SK-N-MC (cell line): ENCODE measurements around the gene FAM187B.

Source experiments
- DNase-seq: peaks from one replicate; pipeline ENCODE4 v3.0.0-alpha.2; 2011; ENCODE audit warnings: low read depth, low spot score
- H3K27ac ChIP-seq: fragments of 200-600 bp; sonication (generic); 2 replicates; pipeline ENCODE4 v1.5.1; 2016; ENCODE audit warnings: mixed run types
- H3K36me3 ChIP-seq: fragments of 200-600 bp; sonication (generic); 2 replicates; pipeline ENCODE4 v1.6.1; 2017; ENCODE audit warnings: antibody characterized with exemption, low read length, mixed read lengths; ENCODE audit not compliant: insufficient read depth
- H3K4me3 ChIP-seq: fragments of 200-600 bp; sonication (generic); 2 replicates; pipeline ENCODE4 v1.5.1; 2016
- H3K9ac ChIP-seq: fragments of 200-600 bp; sonication (generic); 2 replicates; pipeline ENCODE4 v1.8.0; 2017; ENCODE audit warnings: mixed run types, mixed read lengths; ENCODE audit not compliant: insufficient read length
- H3K9me3 ChIP-seq: fragments of 200-600 bp; sonication (generic); 2 replicates; pipeline ENCODE4 v1.6.1; 2017; ENCODE audit warnings: low read depth, mild to moderate bottlenecking, antibody characterized with exemption, low read length, moderate library complexity, mixed read lengths
- EZH2 ChIP-seq: fragments of 200-600 bp; sonication (generic); IDR thresholded peaks from one replicate; pipeline ENCODE4 v1.6.1; 2017; ENCODE audit warnings: antibody characterized with exemption
- FOXP2 ChIP-seq: optimal IDR thresholded peaks from 2 replicates; pipeline ENCODE3; 2011; ENCODE audit warnings: mild to moderate bottlenecking, moderate library complexity; ENCODE audit not compliant: insufficient read depth; ENCODE audit errors: extremely low read length, control extremely low read depth
- POLR2AphosphoS5 ChIP-seq: IDR thresholded peaks from 2 replicates; pipeline ENCODE4 v1.6.1; 2012; ENCODE audit warnings: mild to moderate bottlenecking, low read depth, low read length, borderline replicate concordance

FAM187B gene

DNA sequence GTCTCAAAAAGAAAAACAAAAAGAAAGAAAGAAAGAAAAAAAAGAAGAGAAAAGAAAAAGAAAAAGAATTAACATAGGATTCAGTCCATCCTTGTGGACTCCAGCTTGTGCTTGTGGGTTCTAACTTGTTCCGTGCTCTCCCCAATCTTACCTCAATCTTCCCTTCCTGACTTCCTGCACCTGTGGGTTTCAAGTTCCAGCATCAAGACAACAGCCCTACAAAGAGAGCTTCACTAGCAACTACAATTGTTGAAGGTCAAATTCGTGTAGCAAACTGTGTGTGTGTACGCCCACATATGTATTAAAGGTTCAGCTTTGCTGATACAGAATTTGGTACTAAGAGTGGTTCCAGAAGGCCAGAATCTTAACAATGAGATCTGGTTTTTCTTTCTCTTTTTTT is 48.7 kb downstream of the FAM187B start:
- no peak for DNase-seq
- no peaks in the 10 kb centered on the region for H3K9me3 ChIP-seq
- no peak for TF ChIP-seq EZH2
- no peak for TF ChIP-seq FOXP2
- no peak for TF ChIP-seq POLR2AphosphoS5
- no peak overlapping the region for H3K27ac ChIP-seq
- H3K36me3 ChIP-seq: no peaks in the 10 kb centered on the region
- no peak overlapping the region for H3K4me3 ChIP-seq
- H3K9ac ChIP-seq: no peak overlapping the region

DNA sequence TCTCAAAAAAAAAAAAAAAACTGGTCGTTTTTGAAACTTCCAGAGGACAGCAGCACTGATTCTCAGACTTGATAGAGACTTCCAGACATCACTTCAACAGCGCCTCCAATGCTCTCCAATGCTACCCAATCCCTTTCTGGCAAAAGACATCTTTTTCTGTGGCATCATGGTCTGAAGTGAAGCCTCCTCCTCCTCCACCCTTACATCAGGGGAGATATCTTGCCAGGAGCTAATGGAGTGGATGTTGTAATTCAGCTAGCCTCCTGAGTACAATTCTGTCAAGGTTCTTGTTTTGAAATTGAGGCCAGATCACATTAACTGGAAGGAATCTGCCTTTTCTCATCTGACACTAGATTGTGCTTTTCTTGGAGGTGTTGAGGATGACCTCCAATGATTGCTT is 49.8 kb downstream of the FAM187B start:
- Histone ChIP-seq H3K9me3 (no peaks in the 10 kb centered on the region), H3K9ac (no peak overlapping the region), H3K36me3 (no peaks in the 10 kb centered on the region), H3K4me3 (no peak overlapping the region), H3K27ac (no peak overlapping the region)
- no peak for TF ChIP-seq EZH2
- TF ChIP-seq POLR2AphosphoS5: no peak
- no peak for TF ChIP-seq FOXP2
- DNase-seq: no peak

DNA sequence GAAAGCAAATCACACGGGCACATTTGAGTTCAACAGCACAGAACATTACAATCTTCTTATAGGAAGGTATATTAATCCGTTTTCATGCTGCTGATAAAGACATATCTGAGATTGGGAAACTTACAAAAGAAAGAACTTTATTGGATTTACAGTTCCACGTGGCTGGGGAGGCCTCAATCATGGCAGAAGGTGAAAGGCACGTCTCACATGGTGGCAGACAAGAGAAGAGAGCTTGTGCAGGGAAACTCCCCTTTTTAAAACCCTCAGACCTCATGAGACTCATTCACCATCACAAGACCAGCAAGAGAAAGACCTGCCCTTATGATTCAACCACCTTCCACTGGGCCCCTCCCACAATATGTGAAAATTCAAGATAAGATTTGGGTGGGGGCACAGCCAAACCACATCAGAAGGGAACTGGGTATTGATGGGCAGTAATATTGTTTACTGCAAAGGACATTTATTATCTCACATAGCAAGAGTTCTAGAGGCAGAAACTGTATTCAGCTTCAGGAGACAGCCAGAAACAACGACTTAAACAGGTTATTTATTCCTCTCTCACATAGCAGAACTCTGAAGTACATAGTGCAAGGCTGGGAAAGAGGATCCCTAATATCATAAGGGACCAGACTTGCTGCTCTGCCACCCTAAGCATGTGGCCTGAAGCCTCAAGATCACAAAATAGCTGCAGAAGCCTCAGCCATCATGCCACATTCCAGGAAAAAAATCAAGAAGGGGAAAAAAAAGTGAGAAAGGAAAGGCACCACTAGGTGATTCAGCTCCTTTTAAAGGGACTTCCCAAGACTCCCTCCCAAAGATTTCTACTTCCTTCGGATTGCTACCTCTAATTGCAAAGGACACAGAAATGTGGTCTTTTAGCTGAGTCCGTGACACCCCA is 50.9 kb downstream of the FAM187B start:
- Histone ChIP-seq H3K27ac (no peak overlapping the region), H3K9ac (no peak overlapping the region), H3K9me3 (no peaks in the 10 kb centered on the region), H3K36me3 (no peaks in the 10 kb centered on the region), H3K4me3 (no peak overlapping the region)
- TF ChIP-seq EZH2 (no peak), FOXP2 (no peak), POLR2AphosphoS5 (no peak)
- DNase-seq: no peak

DNA sequence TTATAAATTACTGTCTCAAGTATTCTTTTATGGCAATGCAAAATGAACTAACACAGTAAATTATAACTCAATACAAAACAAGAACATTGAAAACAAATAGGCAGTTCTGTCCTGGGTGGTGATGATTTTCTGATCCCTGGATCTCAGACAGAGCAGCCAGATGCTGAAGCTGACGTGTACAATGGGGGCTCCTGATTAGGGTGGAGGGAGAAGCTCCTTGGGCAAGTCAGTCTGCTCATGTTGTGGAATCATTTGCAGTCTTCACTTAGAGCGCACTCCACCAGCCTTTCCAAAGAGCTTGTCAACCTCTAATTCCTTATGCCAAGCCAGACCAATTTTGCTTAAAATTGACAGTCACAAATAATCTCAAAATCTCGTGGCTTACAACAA is 52.4 kb downstream of the FAM187B start:
- Histone ChIP-seq H3K36me3 (no peaks in the 10 kb centered on the region), H3K9me3 (no peaks in the 10 kb centered on the region), H3K27ac (no peak overlapping the region), H3K4me3 (no peak overlapping the region), H3K9ac (no peak overlapping the region)
- DNase-seq: no peak
- no peak for TF ChIP-seq FOXP2
- no peak for TF ChIP-seq POLR2AphosphoS5
- no peak for TF ChIP-seq EZH2
